Stimulated activated naive CD8-positive, alpha-beta T cell treated with anti-CD3 and anti-CD28 coated beads, Interleukin-15, Interleukin-2, amounts not matched to agents 100 ng/mL and 50 ng/mL, for 24 hours (primary cell): ENCODE measurements around the gene ANO3.
"Not testable (repeated sequence)": the region's sequence is repeated elsewhere in the genome, so short reads cannot be mapped to it uniquely, and the experiment has no call there.

ENCODE experiments used
- H3K27ac Mint-ChIP-seq: one replicate; pipeline ENCODE4 v1.8.0; 2021; ENCODE audit warnings: mild to moderate bottlenecking, mixed read lengths
- H3K27me3 Mint-ChIP-seq: one replicate; pipeline ENCODE4 v1.8.0; 2021; ENCODE audit warnings: mixed read lengths
- H3K36me3 Mint-ChIP-seq: one replicate; pipeline ENCODE4 v1.8.0; 2021; ENCODE audit warnings: low read depth, mixed read lengths
- H3K4me1 Mint-ChIP-seq: one replicate; pipeline ENCODE4 v1.8.0; 2021; ENCODE audit warnings: low read depth, mixed read lengths
- H3K4me3 Mint-ChIP-seq: one replicate; pipeline ENCODE4 v1.8.0; 2021; ENCODE audit warnings: mild to moderate bottlenecking, mixed read lengths
- H3K9me3 Mint-ChIP-seq: one replicate; pipeline ENCODE4 v1.8.0; 2021; ENCODE audit warnings: mixed read lengths

ANO3 gene

DNA sequence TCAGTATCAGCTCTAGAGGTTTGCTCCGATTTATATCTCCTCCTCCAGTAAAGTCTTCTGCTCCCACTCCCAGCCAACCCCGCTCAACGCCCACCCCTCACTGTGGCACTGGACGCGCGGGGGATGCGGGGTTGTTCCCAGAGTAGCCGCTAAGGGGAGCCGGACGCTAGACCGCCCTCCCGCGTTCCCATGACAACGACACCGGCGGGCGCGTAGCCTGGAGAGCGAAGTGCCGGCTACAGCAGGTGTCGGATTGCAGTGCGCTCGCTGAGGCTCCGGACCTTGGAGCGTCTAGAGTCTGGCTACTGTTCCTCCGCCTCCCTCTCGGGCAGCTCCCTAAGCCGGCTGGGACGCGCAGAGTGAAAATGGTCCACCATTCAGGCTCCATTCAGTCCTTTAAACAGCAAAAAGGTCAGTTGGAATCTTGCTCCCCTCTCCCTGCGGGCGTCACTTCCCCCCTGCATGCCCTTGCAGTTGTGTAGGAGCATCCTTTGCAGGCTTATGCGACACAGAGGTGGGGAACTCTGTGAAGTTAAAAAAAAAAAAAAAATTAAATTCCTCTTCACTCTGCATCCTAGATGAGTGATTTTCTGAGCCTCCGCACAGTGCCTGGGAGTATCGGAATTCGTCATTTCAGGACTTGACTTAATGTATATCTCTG lies at the start of gene ANO3:
ANO3 (plus strand) TSS at position 220 of the 661 bp plus-strand sequence; CDS start at position 366, 146 bp downstream.
- H3K27me3 Mint-ChIP-seq: peaks cover 33% of the 10 kb centered on the region
- no peak within 1 kb of the TSS for H3K4me3 Mint-ChIP-seq
- H3K36me3 Mint-ChIP-seq: no peaks in the 10 kb centered on the region
- peaks cover 5% of the 10 kb centered on the region for H3K9me3 Mint-ChIP-seq
- H3K27ac Mint-ChIP-seq: no peak within 1 kb of the TSS
- H3K4me1 Mint-ChIP-seq: no peaks in the 10 kb centered on the region

DNA sequence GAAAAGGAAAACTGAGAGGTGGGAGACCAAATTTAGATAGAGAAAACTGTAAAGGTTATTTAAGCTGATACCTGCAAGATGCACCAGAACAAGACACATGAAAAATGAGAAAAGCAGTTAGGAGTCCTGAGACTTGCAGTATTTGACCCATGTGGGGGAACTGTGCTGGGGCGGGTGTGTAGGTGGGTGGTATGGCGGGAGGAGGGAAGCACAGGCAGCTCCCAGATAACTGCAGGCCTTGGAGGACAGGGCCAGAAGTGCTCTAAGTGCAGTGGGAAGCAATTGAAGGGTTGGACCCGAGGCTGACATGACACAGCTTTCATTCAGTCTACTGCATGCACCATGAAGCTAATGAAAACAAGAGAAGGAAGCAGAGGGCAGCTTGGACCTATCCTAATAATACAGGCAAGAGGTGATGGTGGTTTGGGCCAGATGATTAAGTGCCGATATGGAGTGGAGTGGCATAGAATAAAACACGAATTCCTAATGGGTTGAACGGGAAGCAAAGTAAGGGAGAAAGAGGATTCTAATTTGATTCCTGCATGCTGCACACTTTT lies 48.0 kb upstream of the ANO3 start:
- no peak overlapping the region for H3K4me3 Mint-ChIP-seq
- no peaks in the 10 kb centered on the region for H3K9me3 Mint-ChIP-seq
- peaks cover 6% of the 10 kb centered on the region for H3K4me1 Mint-ChIP-seq
- peaks cover 16% of the 10 kb centered on the region for H3K27me3 Mint-ChIP-seq
- no peak overlapping the region for H3K27ac Mint-ChIP-seq
- no peaks in the 10 kb centered on the region for H3K36me3 Mint-ChIP-seq

DNA sequence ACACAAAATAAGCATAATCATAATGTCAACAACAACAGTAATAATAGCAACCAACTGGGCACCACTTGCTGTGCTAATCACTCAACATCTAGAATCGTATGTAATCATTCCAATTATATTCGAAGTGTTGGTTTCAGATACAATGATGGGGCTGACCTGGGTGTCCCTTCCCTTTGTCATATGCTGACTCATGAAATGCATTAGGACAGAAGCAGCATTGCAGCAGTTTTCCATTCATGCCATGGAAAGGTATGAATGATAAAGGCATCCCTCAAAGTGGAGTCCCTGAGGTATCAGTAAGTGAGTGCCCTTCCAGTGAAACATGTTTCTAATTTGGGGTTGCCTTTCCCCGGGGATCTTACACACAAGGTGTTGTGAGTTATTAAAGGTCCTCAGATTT lies 46.3 kb upstream of the ANO3 start:
- H3K4me3 Mint-ChIP-seq: no peak overlapping the region
- H3K36me3 Mint-ChIP-seq: no peaks in the 10 kb centered on the region
- no peaks in the 10 kb centered on the region for H3K9me3 Mint-ChIP-seq
- no peak overlapping the region for H3K27ac Mint-ChIP-seq
- peaks cover 16% of the 10 kb centered on the region for H3K27me3 Mint-ChIP-seq
- H3K4me1 Mint-ChIP-seq: peaks cover 6% of the 10 kb centered on the region

DNA sequence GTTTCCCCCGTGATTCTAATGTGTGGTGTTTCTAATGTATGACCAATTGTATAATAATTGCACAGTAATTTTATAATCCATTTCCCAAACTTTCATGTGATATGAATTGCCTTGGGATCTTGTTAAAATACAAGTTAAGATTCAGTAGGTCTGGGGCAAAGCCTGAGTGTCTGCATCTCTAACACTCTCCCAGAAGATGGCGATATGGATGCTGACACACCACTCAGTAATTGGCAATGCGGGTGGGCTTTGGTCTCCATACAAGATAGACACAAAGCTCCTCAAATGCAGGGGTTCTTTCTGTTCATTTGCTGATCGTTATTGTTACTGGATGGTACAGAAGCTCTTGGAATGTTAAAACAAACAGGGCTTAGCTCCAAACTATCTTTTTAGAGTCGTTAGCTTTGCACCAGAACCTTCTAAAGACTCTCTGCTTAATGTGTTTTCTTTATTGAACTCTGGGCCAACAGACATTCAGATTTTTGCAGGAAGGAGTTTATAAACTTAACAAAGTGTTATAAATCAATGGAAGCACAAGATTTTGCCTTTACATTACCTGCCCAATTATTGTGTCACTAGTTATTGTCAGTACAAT lies 45.4 kb upstream of the ANO3 start:
- Mint-ChIP-seq H3K36me3 (no peaks in the 10 kb centered on the region), H3K27me3 (peaks cover 16% of the 10 kb centered on the region), H3K4me3 (no peak overlapping the region), H3K4me1 (peaks cover 6% of the 10 kb centered on the region), H3K27ac (no peak overlapping the region), H3K9me3 (no peaks in the 10 kb centered on the region)

DNA sequence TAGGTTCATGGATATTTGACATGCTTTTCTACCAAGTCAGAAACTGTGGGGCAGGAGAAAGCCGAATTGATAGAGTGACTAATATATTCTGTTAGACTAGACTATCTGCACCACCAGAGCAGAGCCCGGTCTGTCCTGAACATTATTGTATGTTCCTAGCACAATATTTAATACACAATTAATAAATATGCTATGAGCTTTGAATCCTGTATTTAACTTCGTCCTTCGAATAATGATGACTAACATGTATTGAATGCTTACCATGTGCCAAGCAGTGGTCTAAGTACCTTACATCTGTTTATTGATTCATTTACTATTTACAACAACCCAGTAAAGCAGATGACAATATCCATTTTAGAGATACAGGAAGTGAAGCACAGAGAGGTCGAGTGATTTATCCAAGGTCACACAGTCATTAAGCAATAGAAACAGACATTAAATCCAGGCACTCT lies 44.8 kb upstream of the ANO3 start:
- Mint-ChIP-seq H3K4me1 (peaks cover 6% of the 10 kb centered on the region), H3K27ac (no peak overlapping the region), H3K36me3 (no peaks in the 10 kb centered on the region), H3K4me3 (no peak overlapping the region), H3K27me3 (peaks cover 12% of the 10 kb centered on the region), H3K9me3 (peaks cover 3% of the 10 kb centered on the region)

DNA sequence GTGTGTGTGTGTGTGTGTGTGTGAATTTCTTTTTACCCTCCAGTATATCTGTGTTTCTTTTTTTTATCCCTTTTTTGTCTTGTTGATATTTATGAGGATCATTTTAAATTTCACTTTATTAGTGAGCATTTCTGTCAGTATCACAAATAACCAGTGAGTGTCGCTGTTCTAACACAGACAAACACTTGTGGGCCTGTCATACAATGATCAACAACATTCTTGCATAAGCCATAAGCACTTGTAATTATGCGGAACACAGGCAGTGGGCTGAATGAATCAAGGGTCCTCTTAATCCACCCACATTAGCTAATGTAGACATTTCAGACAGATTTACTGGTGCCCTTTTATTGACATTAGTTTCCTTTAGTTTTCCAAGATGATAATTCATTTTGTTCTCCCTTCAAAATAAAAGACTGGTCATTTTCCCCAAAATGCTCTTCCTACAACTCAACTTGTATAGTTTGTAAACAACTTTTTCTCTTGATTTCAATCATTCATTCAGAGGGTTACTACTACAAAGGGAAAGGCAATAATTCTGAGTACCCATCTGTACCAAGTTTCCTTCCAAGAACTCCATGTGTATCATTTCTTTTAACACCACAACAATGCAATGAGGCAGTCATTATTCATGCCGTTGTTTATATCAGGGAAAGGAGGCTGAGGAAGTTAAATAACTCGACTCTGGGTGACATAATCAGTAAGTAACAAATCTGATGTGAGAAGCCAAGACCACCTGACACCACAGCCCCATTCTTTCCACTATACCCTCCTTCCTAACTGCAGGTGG lies 34.5 kb upstream of the ANO3 start:
- no peaks in the 10 kb centered on the region for H3K4me1 Mint-ChIP-seq
- H3K36me3 Mint-ChIP-seq: no peaks in the 10 kb centered on the region
- H3K27me3 Mint-ChIP-seq: no peaks in the 10 kb centered on the region
- H3K4me3 Mint-ChIP-seq: no peak overlapping the region
- H3K27ac Mint-ChIP-seq: no peak overlapping the region
- H3K9me3 Mint-ChIP-seq: no peaks in the 10 kb centered on the region

DNA sequence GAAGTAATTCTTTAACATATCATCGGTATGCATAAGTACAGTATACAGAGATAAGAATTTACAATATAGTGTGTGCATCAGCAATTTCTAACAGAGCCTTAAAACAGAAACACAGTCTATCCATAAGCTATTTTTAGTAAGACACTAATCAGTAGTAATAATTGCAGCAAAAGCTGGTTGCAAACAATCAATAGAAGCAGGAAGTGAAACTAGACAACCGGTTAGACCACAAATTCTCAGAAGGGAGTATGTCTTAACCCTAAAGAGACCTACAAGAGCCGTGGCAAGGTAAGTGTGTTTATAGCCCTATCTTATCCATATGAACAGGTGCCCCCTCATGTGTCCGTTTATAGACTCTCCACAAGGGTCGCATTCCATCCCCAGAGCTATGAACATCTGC lies 15.6 kb upstream of the ANO3 start:
- not testable (repeated sequence) for H3K4me3 Mint-ChIP-seq, H3K27me3 Mint-ChIP-seq, H3K9me3 Mint-ChIP-seq, H3K27ac Mint-ChIP-seq, H3K36me3 Mint-ChIP-seq, H3K4me1 Mint-ChIP-seq

DNA sequence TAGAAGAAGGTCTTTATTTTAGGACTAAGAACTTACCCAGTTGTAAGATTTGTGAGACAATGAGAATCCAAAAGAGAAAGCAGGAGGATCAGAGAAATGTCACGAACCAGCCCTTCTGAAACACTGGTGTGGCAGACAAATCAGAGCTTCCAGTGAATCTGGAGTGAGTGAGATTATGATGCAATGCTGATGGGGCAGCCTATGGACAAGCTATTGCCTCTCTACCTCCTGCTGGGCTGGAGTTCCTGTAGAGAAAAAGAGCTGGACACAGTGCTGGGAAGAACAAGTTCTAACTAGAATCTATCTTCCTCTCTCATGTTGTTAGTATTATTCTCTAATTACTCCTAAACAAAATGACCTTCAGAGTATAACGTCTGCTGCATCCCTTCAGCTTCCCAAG lies 12.0 kb upstream of the ANO3 start:
- no peaks in the 10 kb centered on the region for H3K27me3 Mint-ChIP-seq
- H3K4me3 Mint-ChIP-seq: no peak overlapping the region
- H3K9me3 Mint-ChIP-seq: no peaks in the 10 kb centered on the region
- H3K36me3 Mint-ChIP-seq: no peaks in the 10 kb centered on the region
- H3K4me1 Mint-ChIP-seq: no peaks in the 10 kb centered on the region
- H3K27ac Mint-ChIP-seq: no peak overlapping the region

DNA sequence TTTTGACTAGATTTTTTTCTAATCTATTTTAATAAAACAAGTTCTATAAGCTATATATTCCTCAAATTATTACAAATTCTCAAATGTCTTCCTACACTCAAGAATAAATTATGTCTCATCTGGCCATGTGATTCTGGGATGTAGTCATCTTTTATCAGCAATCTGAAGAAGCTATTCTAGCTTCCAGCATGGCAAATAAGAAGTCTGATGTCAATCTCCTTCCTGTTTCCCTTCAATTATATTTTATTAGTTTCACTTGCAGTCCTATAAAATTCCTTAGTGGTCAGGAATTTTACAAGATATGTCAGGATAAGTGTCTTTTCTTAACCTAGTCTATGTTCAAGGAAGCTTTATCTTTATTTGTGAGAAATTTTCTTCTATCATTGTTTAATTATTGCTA lies 10.4 kb upstream of the ANO3 start:
- no peaks in the 10 kb centered on the region for H3K4me1 Mint-ChIP-seq
- H3K4me3 Mint-ChIP-seq: no peak overlapping the region
- H3K27me3 Mint-ChIP-seq: no peaks in the 10 kb centered on the region
- no peaks in the 10 kb centered on the region for H3K36me3 Mint-ChIP-seq
- no peaks in the 10 kb centered on the region for H3K9me3 Mint-ChIP-seq
- H3K27ac Mint-ChIP-seq: no peak overlapping the region

DNA sequence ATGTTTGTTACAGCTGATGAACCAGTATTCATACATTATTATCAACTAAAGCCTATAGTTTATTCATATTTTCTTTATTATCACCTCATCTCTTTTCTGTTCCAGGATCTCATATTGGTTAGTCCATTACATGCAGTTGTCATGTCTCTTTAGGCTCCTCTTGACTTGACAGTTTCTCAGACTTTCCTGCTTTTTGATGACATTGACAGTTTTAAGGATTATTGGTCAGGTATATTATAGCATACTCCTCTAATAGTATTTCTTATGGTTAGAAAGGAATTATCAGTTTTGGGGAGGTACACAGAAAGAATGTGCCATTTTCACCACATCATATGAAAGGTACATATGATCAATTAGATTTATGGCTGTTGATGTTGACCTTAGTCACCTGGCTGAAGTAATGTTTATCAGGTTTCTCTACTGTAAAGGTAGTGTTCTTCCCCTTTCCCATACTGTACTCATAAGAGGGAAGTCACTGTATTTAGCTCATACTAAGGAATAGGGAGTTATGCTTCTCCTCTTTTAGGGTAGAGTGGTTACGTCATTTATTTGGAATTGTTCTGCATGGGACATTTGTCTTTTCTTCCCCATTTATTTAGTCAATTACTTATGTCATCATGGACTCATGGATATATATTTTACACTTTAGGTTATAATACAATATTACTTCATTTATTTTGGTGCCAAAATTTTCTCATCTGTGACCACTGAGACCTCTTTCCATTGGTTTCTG lies 9.4 kb upstream of the ANO3 start:
- Mint-ChIP-seq H3K27me3 (no peaks in the 10 kb centered on the region), H3K9me3 (no peaks in the 10 kb centered on the region), H3K36me3 (no peaks in the 10 kb centered on the region), H3K4me1 (no peaks in the 10 kb centered on the region), H3K27ac (no peak overlapping the region), H3K4me3 (no peak overlapping the region)

DNA sequence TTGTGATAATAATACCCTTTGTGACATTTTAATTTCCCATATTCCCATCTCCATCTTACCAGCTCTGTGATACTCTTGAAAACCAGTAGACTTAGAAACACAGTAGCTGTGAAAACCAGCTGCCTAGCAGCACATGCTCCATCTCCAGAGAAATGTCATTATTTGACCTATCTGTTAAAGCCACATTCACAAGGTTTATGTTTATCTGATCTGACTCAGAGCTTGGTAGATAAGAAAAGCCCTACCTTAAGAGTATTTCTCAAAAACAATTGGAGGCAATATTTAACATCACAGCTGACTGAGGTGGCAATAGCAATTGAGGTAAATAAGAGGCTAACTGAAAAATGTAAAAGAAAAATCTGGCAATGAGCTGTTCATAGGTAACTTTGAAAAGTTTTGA lies 8.1 kb upstream of the ANO3 start:
- Mint-ChIP-seq H3K36me3 (no peaks in the 10 kb centered on the region), H3K4me3 (no peak overlapping the region), H3K9me3 (no peaks in the 10 kb centered on the region), H3K4me1 (no peaks in the 10 kb centered on the region), H3K27ac (no peak overlapping the region), H3K27me3 (no peaks in the 10 kb centered on the region)

DNA sequence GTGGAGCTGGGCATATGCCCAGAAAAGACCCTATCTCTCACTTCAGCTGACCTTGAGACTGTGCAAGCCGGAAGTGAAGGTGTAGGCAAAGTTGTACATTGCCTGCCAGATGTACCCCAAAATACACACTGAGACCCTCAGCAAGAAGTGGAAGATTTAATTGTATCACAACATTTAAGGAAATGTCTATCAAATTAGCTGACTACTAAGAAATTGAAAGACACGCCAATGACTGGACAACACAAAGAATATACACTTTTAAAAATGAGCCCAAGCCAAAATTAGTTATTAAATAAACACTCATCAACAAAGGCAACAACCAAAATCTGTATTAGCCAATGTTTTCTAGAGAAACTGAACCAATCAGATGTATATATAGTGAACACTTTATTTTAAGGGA lies 7.7 kb upstream of the ANO3 start:
- Mint-ChIP-seq H3K27ac (no peak overlapping the region), H3K27me3 (no peaks in the 10 kb centered on the region), H3K9me3 (no peaks in the 10 kb centered on the region), H3K4me3 (no peak overlapping the region), H3K4me1 (no peaks in the 10 kb centered on the region), H3K36me3 (no peaks in the 10 kb centered on the region)

DNA sequence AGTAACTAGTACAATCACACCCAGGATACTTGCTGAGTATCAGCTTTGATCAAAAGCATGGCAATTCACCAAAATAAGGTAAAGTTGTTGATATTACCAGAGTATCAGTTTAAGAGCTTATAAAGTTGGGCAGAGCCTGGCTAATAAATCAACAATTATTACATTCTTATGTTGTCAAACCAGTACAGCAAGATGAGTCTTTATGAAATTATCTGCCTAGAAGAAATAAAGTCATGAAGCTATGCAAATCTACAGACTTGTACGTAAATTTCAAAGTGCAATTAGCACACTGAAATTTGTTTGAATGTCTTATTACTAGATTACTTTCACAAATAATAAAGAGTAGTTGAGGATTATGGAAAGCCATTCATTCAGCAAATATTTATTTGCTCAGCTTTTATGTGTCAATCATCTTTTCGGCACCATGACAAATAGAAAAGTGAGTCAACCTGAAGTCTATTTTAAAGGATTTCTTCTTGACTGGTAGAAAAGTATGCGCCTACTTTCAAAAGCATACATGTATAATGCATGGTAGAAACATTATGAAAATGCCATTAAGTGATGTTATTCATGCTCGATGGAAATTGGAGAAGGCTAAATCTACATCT lies 5.0 kb upstream of the ANO3 start:
- Mint-ChIP-seq H3K36me3 (no peaks in the 10 kb centered on the region), H3K4me3 (no peak overlapping the region), H3K27ac (no peak overlapping the region), H3K9me3 (peaks cover 5% of the 10 kb centered on the region), H3K27me3 (peaks cover 18% of the 10 kb centered on the region), H3K4me1 (no peaks in the 10 kb centered on the region)

DNA sequence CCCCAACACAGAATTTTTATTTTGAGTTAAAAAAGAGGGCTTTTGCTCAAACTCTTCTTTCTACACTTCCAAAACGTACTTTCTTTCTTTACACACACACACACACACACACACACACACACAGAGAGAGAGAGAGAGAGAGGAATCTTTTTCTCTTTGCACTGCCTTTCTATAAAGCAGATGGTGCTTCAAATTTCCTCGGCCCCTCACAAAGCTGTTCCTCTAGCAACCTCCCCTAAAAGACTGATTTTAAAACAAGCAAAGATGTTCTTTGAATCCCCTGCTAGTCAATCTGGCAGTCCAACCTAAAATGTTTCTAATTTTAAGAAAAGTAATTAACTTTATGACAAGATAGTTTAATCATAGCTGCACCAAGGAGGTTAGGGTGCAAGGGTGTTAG lies 2.7 kb upstream of the ANO3 start:
- Mint-ChIP-seq H3K27me3 (peaks cover 29% of the 10 kb centered on the region), H3K4me1 (no peaks in the 10 kb centered on the region), H3K4me3 (no peak overlapping the region), H3K27ac (no peak overlapping the region), H3K36me3 (no peaks in the 10 kb centered on the region), H3K9me3 (peaks cover 5% of the 10 kb centered on the region)
